ENCODE data around the gene CNTROB. TPM values are rescaled to one million over a fixed set of nuclear protein-coding genes. Genes with fewer than 3 reads are reported as not detected.

CNTROB gene
- total and polyA plus RNA-seq, 9 donors = 15.0 to 27.3 (median 25.3) TPM

DNA sequence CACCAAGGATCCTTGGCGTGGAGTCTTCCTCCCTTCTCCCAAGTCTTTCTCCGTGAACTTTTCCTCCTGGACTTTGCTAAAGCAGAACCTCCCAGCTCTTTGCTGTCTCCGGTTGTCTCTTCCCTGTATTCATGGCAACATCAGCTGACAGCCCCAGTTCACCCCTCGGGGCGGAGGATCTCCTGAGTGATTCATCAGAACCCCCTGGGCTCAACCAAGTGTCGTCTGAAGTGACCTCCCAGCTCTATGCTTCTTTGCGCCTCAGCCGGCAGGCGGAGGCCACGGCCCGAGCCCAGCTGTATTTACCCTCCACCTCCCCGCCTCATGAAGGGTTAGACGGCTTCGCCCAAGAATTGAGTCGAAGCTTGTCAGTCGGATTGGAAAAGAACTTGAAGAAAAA, 943 bp downstream of the CNTROB start:
- Histone ChIP-seq H3K9me3 (no peaks in the 10 kb centered on the region), H3K27me3 (no peaks in the 10 kb centered on the region), H3K4me3 (peak overlapping the region; percentile 84), H3K36me3 (no peaks in the 10 kb centered on the region), H3K27ac (peak overlapping the region in 1 of 2 donors; percentile 1), H3K4me1 (ENCODE audit: insufficient read depth) (peaks cover 4% of the 10 kb centered on the region)
- WGBS, 3 donors = 5 to 14% (median 10%) methylated on average over 16 of the region's 16 CpGs
- intact Hi-C loops (cut with DNase I) = loop anchor here in 1 of 4 donors (5.0 kb wide), 1 partner anchor 364 kb away; the partner anchor contains the start of gene SLC25A35
- DNase-seq = peak in 3 of 5 donors; percentile 37 to 55 (median 51)
- TF ChIP-seq, protein P1, sequence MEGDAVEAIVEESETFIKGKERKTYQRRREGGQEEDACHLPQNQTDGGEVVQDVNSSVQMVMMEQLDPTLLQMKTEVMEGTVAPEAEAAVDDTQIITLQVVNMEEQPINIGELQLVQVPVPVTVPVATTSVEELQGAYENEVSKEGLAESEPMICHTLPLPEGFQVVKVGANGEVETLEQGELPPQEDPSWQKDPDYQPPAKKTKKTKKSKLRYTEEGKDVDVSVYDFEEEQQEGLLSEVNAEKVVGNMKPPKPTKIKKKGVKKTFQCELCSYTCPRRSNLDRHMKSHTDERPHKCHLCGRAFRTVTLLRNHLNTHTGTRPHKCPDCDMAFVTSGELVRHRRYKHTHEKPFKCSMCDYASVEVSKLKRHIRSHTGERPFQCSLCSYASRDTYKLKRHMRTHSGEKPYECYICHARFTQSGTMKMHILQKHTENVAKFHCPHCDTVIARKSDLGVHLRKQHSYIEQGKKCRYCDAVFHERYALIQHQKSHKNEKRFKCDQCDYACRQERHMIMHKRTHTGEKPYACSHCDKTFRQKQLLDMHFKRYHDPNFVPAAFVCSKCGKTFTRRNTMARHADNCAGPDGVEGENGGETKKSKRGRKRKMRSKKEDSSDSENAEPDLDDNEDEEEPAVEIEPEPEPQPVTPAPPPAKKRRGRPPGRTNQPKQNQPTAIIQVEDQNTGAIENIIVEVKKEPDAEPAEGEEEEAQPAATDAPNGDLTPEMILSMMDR (IDR thresholded peaks at IDR 0.05) = no peak
- TF ChIP-seq EP300 (IDR thresholded peaks at IDR 0.05) (no peak), POLR2A (IDR thresholded peaks at IDR 0.05) (no peak)

DNA sequence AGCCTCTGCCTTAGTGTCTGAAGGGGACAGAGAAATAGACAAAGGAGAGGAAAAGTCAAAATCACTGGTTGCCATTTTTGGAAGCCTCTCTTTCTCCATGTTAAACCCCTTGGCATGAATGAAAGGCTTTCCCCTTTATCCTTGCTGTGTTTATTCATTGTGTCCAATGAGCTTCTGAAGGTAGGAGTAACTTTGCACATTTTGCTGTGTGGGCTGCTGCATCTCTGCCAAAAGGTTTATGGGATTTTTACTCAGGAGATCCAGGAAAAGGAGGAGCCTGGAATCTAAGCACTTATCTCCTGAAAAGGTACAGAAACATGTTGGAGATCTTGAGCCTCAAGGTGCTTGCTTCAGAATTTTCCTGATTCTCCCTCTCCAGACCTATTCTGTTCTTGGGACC, 3.9 kb downstream of the CNTROB start:
- intact Hi-C loops (cut with DNase I) = no loop called here
- TF ChIP-seq EP300 (IDR thresholded peaks at IDR 0.05) (no peak), POLR2A (IDR thresholded peaks at IDR 0.05) (no peak)
- TF ChIP-seq, protein P1 (IDR thresholded peaks at IDR 0.05) = no peak
- Histone ChIP-seq H3K27ac (no peak overlapping the region), H3K36me3 (no peaks in the 10 kb centered on the region), H3K27me3 (no peaks in the 10 kb centered on the region), H3K9me3 (no peaks in the 10 kb centered on the region), H3K4me1 (ENCODE audit: insufficient read depth) (peaks cover 4% of the 10 kb centered on the region), H3K4me3 (no peak overlapping the region)
- DNase-seq = no peak

DNA sequence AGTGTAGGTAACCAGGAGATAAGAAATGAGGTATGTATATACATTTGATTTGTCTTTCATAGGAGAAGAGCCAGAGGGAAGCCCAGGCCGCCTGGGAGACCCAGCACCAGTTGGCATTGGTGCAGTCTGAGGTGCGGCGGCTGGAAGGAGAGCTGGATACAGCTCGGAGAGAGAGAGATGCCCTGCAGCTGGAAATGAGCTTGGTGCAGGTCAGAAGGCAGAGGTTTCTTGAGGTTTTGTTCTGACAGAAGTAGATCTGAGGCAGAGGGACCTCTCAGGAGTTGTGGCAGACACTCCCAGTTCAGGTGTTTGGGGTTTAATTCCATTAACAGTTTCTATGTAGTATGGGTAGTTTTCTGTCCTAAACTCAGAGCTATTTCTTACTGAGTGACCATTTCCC, 8.0 kb downstream of the CNTROB start:
- WGBS, 3 donors = 95 to 97% (median 95%) methylated on average over 4 of the region's 4 CpGs
- DNase-seq = no peak
- Histone ChIP-seq H3K4me1 (ENCODE audit: insufficient read depth) (no peaks in the 10 kb centered on the region), H3K27me3 (no peaks in the 10 kb centered on the region), H3K4me3 (no peak overlapping the region), H3K27ac (no peak overlapping the region), H3K36me3 (no peaks in the 10 kb centered on the region), H3K9me3 (no peaks in the 10 kb centered on the region)
- intact Hi-C loops (cut with DNase I) = no loop called here
- TF ChIP-seq, protein P1 (IDR thresholded peaks at IDR 0.05) = no peak
- TF ChIP-seq POLR2A (IDR thresholded peaks at IDR 0.05) = no peak

DNA sequence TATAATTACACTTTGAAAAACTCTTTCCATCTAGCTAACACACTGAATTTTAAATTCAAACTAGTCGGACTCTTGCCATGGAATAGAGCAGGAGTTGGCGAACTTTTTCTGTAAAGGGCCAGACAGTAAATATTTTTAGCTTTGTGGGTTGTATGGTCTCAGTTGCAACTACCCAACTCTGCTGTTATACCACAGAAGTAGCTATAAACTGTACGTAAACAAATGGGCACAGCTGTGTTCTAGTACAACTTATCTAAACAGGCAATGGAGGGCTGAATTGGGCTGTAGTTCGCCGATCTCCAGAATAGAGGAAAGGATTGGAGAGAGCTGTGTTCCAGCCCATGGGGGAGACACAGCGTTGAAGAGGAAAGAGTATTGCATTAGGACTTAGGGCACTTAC, 8.7 kb downstream of the CNTROB start:
- intact Hi-C loops (cut with DNase I) = no loop called here
- H3K4me3 ChIP-seq = no peak overlapping the region
- H3K36me3 ChIP-seq = no peaks in the 10 kb centered on the region
- WGBS, 3 donors = 88 to 93% (median 89%) methylated on average over 6 of the region's 6 CpGs
- H3K27me3 ChIP-seq = no peaks in the 10 kb centered on the region
- TF ChIP-seq POLR2A (IDR thresholded peaks at IDR 0.05) (no peak), EP300 (IDR thresholded peaks at IDR 0.05) (no peak)
- TF ChIP-seq, protein P1 (IDR thresholded peaks at IDR 0.05) = no peak
- H3K27ac ChIP-seq = no peak overlapping the region
- no peaks in the 10 kb centered on the region for H3K4me1 ChIP-seq (ENCODE audit: insufficient read depth)
- no peaks in the 10 kb centered on the region for H3K9me3 ChIP-seq
- DNase-seq = no peak
